Measurements from ENCODE around the gene KIAA1217. TPM values are rescaled to one million over a fixed set of nuclear protein-coding genes. Genes with fewer than 3 reads are reported as not detected.
"Not testable (repeated sequence)": the region's sequence is repeated elsewhere in the genome, so short reads cannot be mapped to it uniquely, and the experiment has no call there.

KIAA1217 gene
- total RNA-seq, 4 donors from 2014 or later: 34.8 to 66.8 (median 52.9) TPM

GRCh38 chr10:24349379-24350001 lies 140.6 kb downstream of the KIAA1217 start:
- 43 to 46% methylated on average over 3 of the region's 3 CpGs for WGBS, 2 donors
- no peak for DNase-seq (ENCODE audit: low spot score in 2 of 2)
- H3K4me3 ChIP-seq (ENCODE audit: low read depth, poor library complexity, severe bottlenecking): no peak overlapping the region
- TF ChIP-seq POLR2A (IDR thresholded peaks at IDR 0.05) (no peak), CTCF (IDR thresholded peaks at IDR 0.05) (no peak)
- intact Hi-C loops (cut with DNase I; ENCODE audit: low total_unique reads): loop anchor here (10.0 kb wide), 1 partner anchor 135 kb away; no protein-coding TSS in a partner anchor

- no peak for TF ChIP-seq POLR2A (IDR thresholded peaks at IDR 0.05)
- no peak for TF ChIP-seq CTCF (IDR thresholded peaks at IDR 0.05)
- 61 to 62% methylated on average over 9 of the region's 9 CpGs for WGBS, 2 donors
- intact Hi-C loops (cut with DNase I; ENCODE audit: low total_unique reads): loop anchor here (10.0 kb wide), 1 partner anchor 135 kb away; no protein-coding TSS in a partner anchor
- H3K4me3 ChIP-seq (ENCODE audit: low read depth, poor library complexity, severe bottlenecking): no peak overlapping the region
- DNase-seq (ENCODE audit: low spot score in 2 of 2): no peak
Observed at GRCh38 chr10:24350070-24350921, 141.4 kb downstream of the KIAA1217 start.

- not testable (repeated sequence) for H3K4me3 ChIP-seq (ENCODE audit: low read depth, poor library complexity, severe bottlenecking); DNase-seq (ENCODE audit: low spot score in 2 of 2)
- intact Hi-C loops (cut with DNase I; ENCODE audit: low total_unique reads): loop anchor here (10.0 kb wide), 1 partner anchor 136 kb away; no protein-coding TSS in a partner anchor
- WGBS, 2 donors: 90 to 95% methylated on average over 7 of the region's 7 CpGs
Observed at GRCh38 chr10:24350922-24351225, 141.9 kb downstream of the KIAA1217 start.

- TF ChIP-seq POLR2A (IDR thresholded peaks at IDR 0.05) (no peak), CTCF (IDR thresholded peaks at IDR 0.05) (no peak)
- peak in 1 of 2 donors; percentile 61 for DNase-seq (ENCODE audit: low spot score in 2 of 2)
- intact Hi-C loops (cut with DNase I; ENCODE audit: low total_unique reads): loop anchor here (10.0 kb wide), 1 partner anchor 137 kb away; no protein-coding TSS in a partner anchor
- H3K4me3 ChIP-seq (ENCODE audit: low read depth, poor library complexity, severe bottlenecking): no peak overlapping the region
- 89 to 92% methylated on average over 4 of the region's 4 CpGs for WGBS, 2 donors
Observed at GRCh38 chr10:24351961-24352360, 143.0 kb downstream of the KIAA1217 start.

GRCh38 chr10:24352399-24352798 lies 143.5 kb downstream of the KIAA1217 start:
- TF ChIP-seq POLR2A (IDR thresholded peaks at IDR 0.05): no peak
- TF ChIP-seq CTCF (IDR thresholded peaks at IDR 0.05): no peak
- 73 to 74% methylated on average over 2 of the region's 2 CpGs for WGBS, 2 donors
- DNase-seq (ENCODE audit: low spot score in 2 of 2): no peak
- H3K4me3 ChIP-seq (ENCODE audit: low read depth, poor library complexity, severe bottlenecking): no peak overlapping the region
- intact Hi-C loops (cut with DNase I; ENCODE audit: low total_unique reads): loop anchor here (10.0 kb wide), 1 partner anchor 138 kb away; no protein-coding TSS in a partner anchor

- no peak overlapping the region for H3K4me3 ChIP-seq (ENCODE audit: low read depth, poor library complexity, severe bottlenecking)
- TF ChIP-seq CTCF (IDR thresholded peaks at IDR 0.05) (no peak), POLR2A (IDR thresholded peaks at IDR 0.05) (no peak)
- 77 to 79% methylated on average over 6 of the region's 6 CpGs for WGBS, 2 donors
- DNase-seq (ENCODE audit: low spot score in 2 of 2): no peak
- intact Hi-C loops (cut with DNase I; ENCODE audit: low total_unique reads): loop anchor here (10.0 kb wide), 1 partner anchor 139 kb away; no protein-coding TSS in a partner anchor
Observed at GRCh38 chr10:24353319-24353718, 144.4 kb downstream of the KIAA1217 start.

Data from lower leg skin (tissue), 4 donors.